Hepatocyte (in vitro differentiated cells): ENCODE data around the gene FAM120A. TPM values are rescaled to one million over a fixed set of nuclear protein-coding genes. Genes with fewer than 3 reads are reported as not detected.

ENCODE experiments used
- DNase-seq: peaks from one replicate; pipeline ENCODE4 v3.0.0-alpha.2; 2016; ENCODE audit warnings: low spot score
- H2AFZ ChIP-seq: fragments of 200-600 bp; sonication (generic); 2 replicates; pipeline ENCODE4 v1.6.0; 2016; ENCODE audit warnings: antibody characterized with exemption, mild to moderate bottlenecking
- H3K27ac ChIP-seq: fragments of 200-600 bp; sonication (generic); 2 replicates; pipeline ENCODE4 v1.5.1; 2016; ENCODE audit warnings: mild to moderate bottlenecking
- H3K27me3 ChIP-seq: fragments of 200-600 bp; sonication (generic); 2 replicates; pipeline ENCODE4 v1.6.1; 2016
- H3K36me3 ChIP-seq: fragments of 200-600 bp; sonication (generic); replicated peaks from 2 replicates; pipeline ENCODE4 v1.5.1; 2016; ENCODE audit warnings: low read depth; ENCODE audit not compliant: insufficient read depth
- H3K4me1 ChIP-seq: fragments of 200-600 bp; sonication (generic); 2 replicates; pipeline ENCODE4 v1.5.1; 2016; ENCODE audit warnings: mild to moderate bottlenecking, moderate library complexity; ENCODE audit not compliant: insufficient read depth
- H3K4me2 ChIP-seq: fragments of 200-600 bp; sonication (generic); 2 replicates; pipeline ENCODE4 v1.6.0; 2016
- H3K4me3 ChIP-seq: fragments of 200-600 bp; sonication (generic); 2 replicates; pipeline ENCODE4 v1.5.1; 2016; ENCODE audit warnings: mild to moderate bottlenecking
- H3K79me2 ChIP-seq: fragments of 200-600 bp; sonication (generic); 2 replicates; pipeline ENCODE4 v1.6.0; 2017; ENCODE audit warnings: mild to moderate bottlenecking
- H3K9me2 ChIP-seq: fragments of 200-600 bp; sonication (generic); replicated peaks from 2 replicates; pipeline ENCODE4 v1.6.0; 2017; ENCODE audit warnings: mild to moderate bottlenecking; ENCODE audit not compliant: insufficient read depth
- H3K9me3 ChIP-seq: fragments of 200-600 bp; sonication (generic); 2 replicates; pipeline ENCODE4 v1.5.1; 2016; ENCODE audit warnings: low read depth, mild to moderate bottlenecking
- H4K20me1 ChIP-seq: fragments of 200-600 bp; sonication (generic); 2 replicates; pipeline ENCODE4 v1.6.0; 2016; ENCODE audit warnings: mild to moderate bottlenecking; ENCODE audit not compliant: insufficient read depth, poor library complexity, severe bottlenecking
- EZH2 ChIP-seq: fragments of 200-600 bp; sonication (generic); IDR thresholded peaks from 2 replicates; pipeline ENCODE4 v1.6.1; 2016; ENCODE audit warnings: antibody characterized with exemption, mild to moderate bottlenecking, borderline replicate concordance
- EZH2phosphoT487 ChIP-seq: fragments of 200-600 bp; sonication (generic); IDR thresholded peaks from one replicate; pipeline ENCODE4 v1.6.1; 2018; ENCODE audit warnings: antibody characterized with exemption, mild to moderate bottlenecking, low read depth, moderate library complexity; ENCODE audit not compliant: unreplicated experiment, severe bottlenecking
- WGBS: methylation state at CpG from one replicate; pipeline ENCODE4 v1.1.6; 2016; ENCODE audit warnings: low lambda C conversion rate; ENCODE audit errors: missing lambda C conversion rate; 5-methylcytosine and 5-hydroxymethylcytosine counted together
- polyA plus RNA-seq: library from polyadenylated mRNA; unstranded; fragments of >200 nt; fragmentation: Nextera tagmentation; extraction: Ambion mirVana; gene quantifications from 2 replicates; pipeline ENCODE4 v1.2.1, GENCODE V29; 2016
- total RNA-seq: library from RNA; depleted of rRNA; stranded (reverse); fragments of >200 nt; gene quantifications from 2 replicates; pipeline ENCODE4 v1.2.3, GENCODE V29; 2014
- TF ChIP-seq, protein P1 (sequence below): fragments of 200-600 bp; sonication (generic); IDR thresholded peaks from 2 replicates; pipeline ENCODE4 v1.5.1; 2016; ENCODE audit warnings: antibody characterized with exemption, mild to moderate bottlenecking; ENCODE audit not compliant: poor library complexity

Gene FAM120A
- total and polyA plus RNA-seq, 2 experiments from 2014 or later, result 16.0 to 49.3 TPM

DNA sequence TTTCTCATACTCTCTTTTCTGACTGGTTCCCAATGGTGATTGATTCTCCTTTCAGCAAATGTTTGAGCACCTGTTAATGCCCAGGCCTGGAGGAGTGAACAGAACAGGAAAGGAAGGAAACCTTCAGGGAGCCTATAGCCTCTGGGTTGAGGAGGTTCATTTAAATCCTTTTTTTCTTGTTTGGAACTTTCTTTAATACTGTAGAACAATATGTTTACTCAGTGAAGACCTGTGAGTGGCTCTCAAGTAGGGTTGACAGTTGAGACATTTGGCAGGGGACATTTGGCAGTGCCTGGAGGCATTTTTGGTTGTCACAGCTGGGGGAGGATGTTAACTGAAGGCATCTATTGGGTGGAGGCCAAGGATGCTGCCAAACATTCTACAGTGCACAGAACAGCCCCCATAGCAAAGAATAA, 8.0 kb downstream of the FAM120A start:
- no peak for DNase-seq
- peaks cover 100% of the 10 kb centered on the region for H3K79me2 ChIP-seq
- H3K9me2 ChIP-seq, result no peaks in the 10 kb centered on the region
- no peaks in the 10 kb centered on the region for H3K9me3 ChIP-seq
- H3K4me1 ChIP-seq, result peaks cover 32% of the 10 kb centered on the region
- no peak overlapping the region for H3K4me2 ChIP-seq
- TF ChIP-seq EZH2 (no peak), EZH2phosphoT487 (no peak)
- TF ChIP-seq, protein P1, sequence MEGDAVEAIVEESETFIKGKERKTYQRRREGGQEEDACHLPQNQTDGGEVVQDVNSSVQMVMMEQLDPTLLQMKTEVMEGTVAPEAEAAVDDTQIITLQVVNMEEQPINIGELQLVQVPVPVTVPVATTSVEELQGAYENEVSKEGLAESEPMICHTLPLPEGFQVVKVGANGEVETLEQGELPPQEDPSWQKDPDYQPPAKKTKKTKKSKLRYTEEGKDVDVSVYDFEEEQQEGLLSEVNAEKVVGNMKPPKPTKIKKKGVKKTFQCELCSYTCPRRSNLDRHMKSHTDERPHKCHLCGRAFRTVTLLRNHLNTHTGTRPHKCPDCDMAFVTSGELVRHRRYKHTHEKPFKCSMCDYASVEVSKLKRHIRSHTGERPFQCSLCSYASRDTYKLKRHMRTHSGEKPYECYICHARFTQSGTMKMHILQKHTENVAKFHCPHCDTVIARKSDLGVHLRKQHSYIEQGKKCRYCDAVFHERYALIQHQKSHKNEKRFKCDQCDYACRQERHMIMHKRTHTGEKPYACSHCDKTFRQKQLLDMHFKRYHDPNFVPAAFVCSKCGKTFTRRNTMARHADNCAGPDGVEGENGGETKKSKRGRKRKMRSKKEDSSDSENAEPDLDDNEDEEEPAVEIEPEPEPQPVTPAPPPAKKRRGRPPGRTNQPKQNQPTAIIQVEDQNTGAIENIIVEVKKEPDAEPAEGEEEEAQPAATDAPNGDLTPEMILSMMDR, result no peak
- no peak overlapping the region for H3K4me3 ChIP-seq
- H3K27me3 ChIP-seq, result no peaks in the 10 kb centered on the region
- no peaks in the 10 kb centered on the region for H3K36me3 ChIP-seq
- peaks cover 24% of the 10 kb centered on the region for H4K20me1 ChIP-seq
- no peak overlapping the region for H2AFZ ChIP-seq
- no peak overlapping the region for H3K27ac ChIP-seq

- Histone ChIP-seq H4K20me1 (peaks cover 31% of the 10 kb centered on the region), H3K4me1 (peaks cover 21% of the 10 kb centered on the region), H3K27ac (no peak overlapping the region), H3K36me3 (no peaks in the 10 kb centered on the region), H3K4me2 (no peak overlapping the region), H2AFZ (no peak overlapping the region), H3K27me3 (no peaks in the 10 kb centered on the region), H3K9me2 (no peaks in the 10 kb centered on the region), H3K4me3 (no peak overlapping the region), H3K9me3 (no peaks in the 10 kb centered on the region), H3K79me2 (peaks cover 100% of the 10 kb centered on the region)
- 74% methylated on average over 3 of the region's 3 CpGs for WGBS
- TF ChIP-seq, protein P1, result no peak
- TF ChIP-seq EZH2, result no peak
- no peak for DNase-seq
Measured at GRCh38 chr9:93460689-93461413, 9.4 kb downstream of the FAM120A start.

DNA sequence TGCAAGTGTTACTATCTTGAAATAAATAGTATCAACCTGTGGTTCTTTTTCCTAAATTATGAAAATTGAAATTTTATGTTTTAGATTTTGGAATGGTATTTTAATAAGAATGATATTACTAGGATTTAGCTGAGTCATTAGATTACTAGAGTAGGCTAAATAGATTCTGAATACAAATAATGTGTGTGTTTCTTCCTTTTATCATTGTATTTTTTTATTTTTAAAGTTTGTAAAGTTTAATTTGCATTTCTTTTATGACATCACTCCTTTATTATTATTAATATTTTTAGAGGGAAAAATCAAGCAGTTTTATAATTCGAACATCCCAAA, 9.9 kb downstream of the FAM120A start:
- 100% methylated on average over 1 of the region's 1 CpG for WGBS
- H3K27me3 ChIP-seq, result no peaks in the 10 kb centered on the region
- no peak overlapping the region for H3K27ac ChIP-seq
- no peak overlapping the region for H2AFZ ChIP-seq
- H4K20me1 ChIP-seq, result peaks cover 31% of the 10 kb centered on the region
- H3K79me2 ChIP-seq, result peaks cover 100% of the 10 kb centered on the region
- H3K9me2 ChIP-seq, result no peaks in the 10 kb centered on the region
- no peak for DNase-seq
- no peak overlapping the region for H3K4me3 ChIP-seq
- TF ChIP-seq EZH2, result no peak
- TF ChIP-seq EZH2phosphoT487, result no peak
- TF ChIP-seq, protein P1, result no peak
- H3K4me2 ChIP-seq, result no peak overlapping the region
- peaks cover 23% of the 10 kb centered on the region for H3K4me1 ChIP-seq
- no peaks in the 10 kb centered on the region for H3K9me3 ChIP-seq
- H3K36me3 ChIP-seq, result no peaks in the 10 kb centered on the region

DNA sequence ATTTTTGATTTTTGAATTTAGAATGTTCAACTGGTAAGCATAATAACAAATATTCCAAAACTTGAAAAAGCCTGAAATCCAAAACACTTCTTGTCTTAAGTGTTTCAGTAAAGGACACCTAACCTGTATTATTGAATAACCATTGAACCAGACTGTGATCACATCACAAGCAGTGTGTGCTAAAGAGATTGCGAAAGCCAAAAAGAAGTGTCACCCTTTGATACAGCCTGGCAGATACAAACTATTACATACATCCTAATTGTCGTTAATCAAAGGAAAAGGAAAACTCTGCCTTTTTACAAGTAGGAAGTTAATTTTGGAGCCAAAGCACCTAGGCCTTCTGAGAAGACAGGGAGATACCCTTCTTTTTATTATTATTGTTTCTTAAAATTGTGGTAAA, 10.3 kb downstream of the FAM120A start:
- no peaks in the 10 kb centered on the region for H3K9me2 ChIP-seq
- H3K36me3 ChIP-seq, result no peaks in the 10 kb centered on the region
- TF ChIP-seq EZH2, result no peak
- peaks cover 18% of the 10 kb centered on the region for H3K4me1 ChIP-seq
- peaks cover 100% of the 10 kb centered on the region for H3K79me2 ChIP-seq
- H3K9me3 ChIP-seq, result no peaks in the 10 kb centered on the region
- H4K20me1 ChIP-seq, result peaks cover 34% of the 10 kb centered on the region
- no peak overlapping the region for H3K27ac ChIP-seq
- 93% methylated on average over 2 of the region's 2 CpGs for WGBS
- no peak overlapping the region for H3K4me2 ChIP-seq
- no peak overlapping the region for H3K4me3 ChIP-seq
- H3K27me3 ChIP-seq, result no peaks in the 10 kb centered on the region
- no peak overlapping the region for H2AFZ ChIP-seq
- DNase-seq, result no peak
